ENCODE results near the gene ANKS3.
"Not testable (repeated sequence)": the region's sequence is repeated elsewhere in the genome, so short reads cannot be mapped to it uniquely, and the experiment has no call there.

Gene ANKS3

GRCh38 chr16:4754865-4755264, 20.8 kb upstream of the ANKS3 start:
- DNase-seq: no peak

GRCh38 chr16:4753227-4753626, 19.2 kb upstream of the ANKS3 start:
- no peak for DNase-seq

- no peak for DNase-seq
These were observed 18.5 kb upstream of the ANKS3 start for GRCh38 chr16:4752351-4753100.

DNA sequence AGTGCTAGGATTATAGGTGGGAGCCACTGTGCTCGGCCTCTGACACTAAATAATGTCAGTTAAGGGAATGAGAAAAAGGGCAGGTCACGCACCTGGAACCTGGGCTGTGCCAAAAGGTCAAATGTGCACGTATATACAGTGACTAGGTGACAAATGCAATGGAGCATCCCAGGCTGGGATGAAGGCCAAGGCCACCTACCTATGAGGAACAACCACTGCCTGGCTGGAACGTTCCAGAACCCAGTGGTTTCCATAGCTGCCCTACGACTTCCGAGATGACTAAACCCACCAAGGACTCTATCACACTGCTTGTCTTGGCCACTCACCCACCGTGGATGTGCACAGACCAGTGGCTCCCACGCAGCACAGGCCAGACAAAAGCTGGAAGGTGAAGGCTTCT, 16.8 kb upstream of the ANKS3 start:
- no peak for DNase-seq

DNA sequence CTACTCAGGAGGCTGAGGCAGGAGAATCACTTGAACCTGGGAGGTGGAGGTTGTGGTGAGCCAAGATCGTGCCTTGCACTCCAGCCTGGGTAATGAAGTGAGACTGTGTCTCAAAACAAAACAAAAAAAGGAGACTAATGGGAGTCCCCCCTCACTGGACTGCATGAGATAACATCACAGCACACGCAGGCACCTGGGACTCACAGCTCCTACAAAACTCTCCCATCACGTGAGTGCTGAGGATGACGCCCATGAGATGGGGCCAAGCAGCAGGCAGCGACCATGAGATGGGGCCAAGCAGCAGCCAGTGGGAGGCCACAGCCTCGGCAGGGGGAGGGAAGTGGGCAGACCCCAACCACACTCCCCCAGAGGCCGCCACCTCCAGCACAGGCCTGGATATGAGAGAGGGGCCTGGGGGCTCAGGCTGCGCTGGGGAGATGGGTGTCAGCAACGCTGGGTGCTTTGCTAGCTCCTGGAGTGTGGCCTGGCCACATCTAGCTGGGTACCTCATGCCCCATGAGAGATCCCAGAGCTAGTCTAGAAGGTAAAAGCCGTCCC, 15.7 kb upstream of the ANKS3 start:
- no peak for DNase-seq

- no peak for DNase-seq
These were observed 14.8 kb upstream of the ANKS3 start for GRCh38 chr16:4748682-4749411.

GRCh38 chr16:4747906-4748681, 14.0 kb upstream of the ANKS3 start:
- no peak for DNase-seq

DNA sequence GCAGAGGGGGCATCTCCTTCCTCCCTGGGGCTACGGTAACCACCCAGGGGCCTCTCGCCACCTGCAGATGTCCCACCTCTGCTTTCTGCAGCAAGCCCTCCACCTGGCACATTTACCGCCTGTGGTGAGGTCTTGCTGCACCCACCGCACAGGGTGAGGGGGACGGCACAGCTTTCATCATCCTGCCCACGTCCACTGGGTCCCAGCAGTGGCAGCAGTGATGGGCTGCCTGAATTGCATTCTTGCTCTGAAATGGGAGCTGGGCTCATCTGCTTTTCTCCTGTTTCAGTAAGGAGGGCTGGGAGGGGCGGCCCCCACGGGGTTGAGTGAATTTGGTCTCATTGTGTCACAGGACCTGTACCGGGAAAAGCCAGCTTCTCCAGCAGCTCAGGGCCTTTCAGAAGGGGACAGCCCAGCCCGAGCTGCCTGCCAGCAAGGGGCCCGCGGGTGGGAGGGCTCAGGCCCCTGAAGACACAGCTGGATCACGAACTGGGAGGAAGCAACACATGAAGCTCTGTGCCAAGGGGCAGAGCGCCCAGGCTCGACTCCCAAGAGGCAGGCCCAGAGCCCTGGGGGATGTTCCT, 13.0 kb upstream of the ANKS3 start:
- DNase-seq: no peak

DNA sequence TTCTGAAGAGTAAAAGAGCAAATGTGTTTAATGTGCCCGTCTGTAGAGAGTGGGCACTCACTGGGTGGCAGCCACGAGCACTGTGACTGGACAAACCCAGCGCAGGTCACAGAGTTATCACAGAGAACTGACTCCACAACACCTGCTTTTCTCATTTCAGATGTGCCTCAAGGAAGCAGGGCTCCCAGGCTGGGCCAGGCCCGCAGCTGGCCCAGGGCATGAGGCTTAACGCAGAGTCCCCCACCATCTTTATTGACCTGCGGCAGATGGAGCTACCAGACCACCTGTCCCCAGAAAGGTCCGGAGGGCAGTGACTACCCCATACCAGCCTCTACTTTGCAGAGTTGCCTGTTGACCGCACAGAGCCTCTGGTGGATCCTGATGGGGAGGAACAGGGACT, 12.1 kb upstream of the ANKS3 start:
- DNase-seq: no peak

GRCh38 chr16:4745274-4745569, 11.2 kb upstream of the ANKS3 start:
- DNase-seq: no peak

GRCh38 chr16:4744555-4745273, 10.6 kb upstream of the ANKS3 start:
- DNase-seq: no peak

DNA sequence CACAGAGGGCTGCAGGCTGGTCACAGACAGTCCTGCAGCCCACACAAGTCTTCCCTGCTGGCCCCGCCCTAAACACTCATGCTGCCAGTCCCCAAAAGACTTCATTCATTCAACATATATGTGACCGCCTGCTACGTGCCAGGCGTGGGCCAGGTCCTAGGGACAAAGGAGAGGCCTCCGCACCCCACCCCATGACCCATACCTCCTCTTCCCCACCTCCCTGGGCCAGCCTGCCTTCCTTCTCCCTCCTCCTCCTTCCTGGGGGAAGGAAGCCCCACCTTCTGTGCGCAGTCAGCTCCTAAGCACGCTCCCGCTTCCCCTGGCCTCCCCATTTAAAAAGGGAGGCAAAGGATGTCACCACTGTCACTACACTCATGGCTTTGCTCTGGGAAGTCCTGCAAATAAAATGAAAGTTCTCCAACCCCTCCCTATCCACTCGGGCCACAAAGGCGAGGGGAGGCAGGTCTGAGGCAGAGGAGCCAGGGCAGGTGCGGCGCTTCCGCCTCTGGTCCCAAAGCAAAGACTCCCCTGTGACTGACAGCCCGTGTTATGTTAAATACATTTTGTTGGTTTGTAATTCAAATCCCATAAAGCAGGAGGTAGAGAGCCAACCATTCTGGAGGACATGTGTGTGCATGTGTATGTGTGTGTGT, 9.3 kb upstream of the ANKS3 start:
- no peak for DNase-seq

- DNase-seq: not testable (repeated sequence)
These were observed 4.3 kb upstream of the ANKS3 start for GRCh38 chr16:4738370-4738769.

DNA sequence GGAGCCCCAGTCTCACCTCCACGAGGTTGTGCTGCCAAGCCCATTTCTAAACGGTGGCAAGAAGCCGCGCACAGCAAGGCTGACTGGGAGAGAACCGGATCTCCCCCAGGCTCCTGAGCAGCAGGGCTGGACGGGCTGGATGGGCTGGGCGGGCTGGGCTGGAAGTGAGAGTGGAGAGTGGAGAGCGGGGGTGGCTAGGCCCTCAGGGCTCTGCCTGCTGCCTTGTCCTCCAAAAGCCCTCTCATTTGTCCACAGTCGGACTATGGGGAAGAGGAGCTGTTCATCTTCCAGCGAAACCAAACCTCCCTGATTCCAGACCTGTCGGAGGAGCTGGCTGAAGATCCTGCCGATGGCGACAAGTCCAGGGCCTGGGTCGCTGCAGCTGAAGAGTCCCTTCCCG, 3.5 kb upstream of the ANKS3 start:
- DNase-seq: no peak

- no peak for DNase-seq
These were observed 2.5 kb upstream of the ANKS3 start for GRCh38 chr16:4736546-4736945.

DNA sequence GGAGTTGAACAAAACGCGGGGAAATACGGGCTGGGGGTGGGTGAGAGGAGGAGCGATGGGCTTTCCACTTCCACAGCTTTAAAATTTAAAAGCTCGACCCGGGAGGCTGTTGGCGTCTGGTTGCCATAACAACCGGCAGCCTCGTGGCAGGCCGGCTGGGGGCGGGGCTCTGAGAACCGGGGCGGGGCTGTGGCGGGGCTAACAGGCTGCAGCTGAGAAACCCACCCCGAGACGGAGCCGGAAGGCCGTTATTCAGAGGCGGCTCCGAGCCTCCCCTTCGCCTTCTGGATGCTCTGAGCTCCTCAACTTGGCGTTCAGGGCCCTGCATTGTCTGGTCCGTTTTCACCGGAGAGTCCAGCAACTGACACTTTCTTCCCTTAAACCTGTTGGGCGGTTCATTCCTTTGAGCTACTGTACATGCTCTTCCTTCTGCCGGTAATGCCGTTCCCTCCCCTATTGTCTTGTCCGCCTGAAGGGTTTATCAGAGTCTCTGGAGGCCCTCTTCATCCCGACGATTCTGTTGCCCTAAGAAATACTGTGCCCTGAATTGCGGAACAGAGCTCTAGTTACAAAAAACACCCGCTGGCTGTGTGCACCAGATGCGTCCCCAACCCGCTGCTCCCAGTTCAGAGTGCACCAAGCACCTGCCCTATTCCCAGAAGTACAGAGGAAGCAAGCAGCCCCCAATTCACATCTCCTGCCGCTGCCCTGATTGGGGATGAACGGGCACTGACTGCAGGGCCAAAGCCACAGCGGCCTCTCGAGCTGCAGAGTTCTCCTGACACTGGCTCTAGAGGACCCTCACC, 862 bp upstream of the ANKS3 start:
- peak; percentile 93 for DNase-seq

- no peak for DNase-seq
These were observed 366 bp downstream of the ANKS3 start for GRCh38 chr16:4733747-4734062.

DNA sequence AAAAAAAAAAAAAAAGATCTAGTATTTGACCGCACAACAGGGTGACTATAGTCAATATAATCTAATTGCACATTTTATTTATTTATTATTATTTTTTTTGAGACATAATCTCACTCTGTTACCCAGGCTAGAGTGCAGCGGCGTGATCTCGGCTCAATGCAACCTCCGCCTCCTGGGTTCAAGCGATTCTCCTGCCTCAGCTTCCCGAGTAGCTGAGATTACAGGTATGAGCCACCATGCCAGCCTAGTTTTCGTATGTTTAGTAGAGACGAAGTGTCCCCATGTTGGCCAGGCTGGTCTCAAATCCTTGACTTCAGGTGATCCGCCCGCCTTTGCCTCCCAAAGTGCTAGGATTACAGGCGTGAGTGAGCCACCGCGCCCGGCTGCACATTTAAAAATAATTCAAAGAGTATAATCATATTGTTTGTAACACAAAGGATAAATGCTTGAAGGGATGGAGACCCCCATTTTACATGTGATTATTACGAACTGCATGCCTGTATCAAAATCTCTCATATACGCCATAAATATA, 794 bp downstream of the ANKS3 start:
- no peak for DNase-seq

DNA sequence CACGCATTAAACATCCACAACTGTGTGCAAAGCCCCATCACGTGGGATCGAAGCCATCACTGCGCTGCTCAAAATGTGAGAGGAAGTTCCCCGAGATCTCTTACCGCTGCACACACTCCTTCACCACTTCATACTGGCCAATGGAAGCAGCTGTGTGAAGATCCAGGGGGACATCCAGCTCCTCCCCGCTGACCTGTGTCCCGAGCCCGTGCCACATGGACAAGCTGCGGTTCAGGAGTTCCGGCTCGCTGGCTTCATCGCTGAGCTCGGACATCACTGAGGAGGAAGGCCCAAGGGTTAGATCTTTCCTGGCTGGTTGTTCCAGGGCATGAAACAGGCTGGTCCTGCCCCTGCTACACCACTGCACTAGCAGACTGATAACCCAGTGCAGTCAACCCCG, 4.2 kb downstream of the ANKS3 start:
- no peak for DNase-seq

DNA sequence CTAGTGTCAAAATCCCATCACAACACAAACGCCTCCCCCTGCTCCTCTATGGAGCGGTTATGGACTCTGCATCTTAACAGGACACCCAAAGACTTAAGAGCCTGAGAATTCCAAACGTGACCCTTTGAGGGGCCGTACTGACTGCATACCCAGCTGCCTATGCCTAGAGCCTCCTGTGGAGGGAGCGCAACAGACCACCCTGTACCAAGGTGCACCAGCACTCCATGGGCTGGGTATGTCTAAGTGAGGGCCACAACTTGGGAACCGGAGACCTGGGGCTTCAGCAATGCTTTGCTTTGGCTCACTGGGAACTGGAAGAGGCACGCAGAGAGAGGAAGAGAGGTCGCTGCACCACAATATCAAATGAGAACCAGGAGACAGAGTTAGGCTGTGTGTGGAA, 5.4 kb downstream of the ANKS3 start:
- no peak for DNase-seq

DNA sequence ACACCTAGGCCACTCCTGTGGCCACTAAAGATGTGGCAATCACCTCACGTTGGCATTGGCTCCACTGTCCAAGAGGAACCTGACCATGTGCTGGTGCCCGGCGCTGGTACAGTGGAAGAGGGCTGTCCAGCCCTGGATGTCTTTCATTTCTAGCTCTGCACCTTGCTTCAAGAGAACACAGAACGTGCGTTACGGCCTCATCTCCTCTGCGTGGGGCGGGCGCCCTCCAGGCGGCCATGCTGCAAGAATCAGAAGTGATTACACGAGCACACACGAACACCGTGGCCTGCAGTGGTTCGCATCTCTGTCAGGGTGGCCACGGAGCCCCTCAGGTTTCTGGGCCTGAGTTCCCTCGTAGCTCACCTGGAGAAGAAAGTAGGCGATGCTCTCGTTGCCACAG, 7.5 kb downstream of the ANKS3 start:
- DNase-seq: no peak

Data from effector CD4-positive, alpha-beta T cell (primary cell).